IPS DF 6.9 (cell line): Measurements from ENCODE around the gene NOB1.
"Not testable (repeated sequence)": the region's sequence is repeated elsewhere in the genome, so short reads cannot be mapped to it uniquely, and the experiment has no call there.

Experiments used
- DNase-seq: peaks from one replicate; pipeline ENCODE4 v3.0.0-alpha.2; 2013; ENCODE audit warnings: low read depth, low spot score
- H3K27ac ChIP-seq: one replicate; pipeline ENCODE4 v1.5.1; 2013; ENCODE audit warnings: low read length, control low read depth
- H3K27me3 ChIP-seq: 2 replicates; pipeline ENCODE4 v1.6.1; 2013; ENCODE audit warnings: mild to moderate bottlenecking, low read length; ENCODE audit not compliant: control insufficient read depth, insufficient read depth
- H3K36me3 ChIP-seq: 2 replicates; pipeline ENCODE4 v1.6.1; 2013; ENCODE audit warnings: low read length; ENCODE audit not compliant: control insufficient read depth, insufficient read depth
- H3K4me1 ChIP-seq: 2 replicates; pipeline ENCODE4 v1.6.1; 2013; ENCODE audit warnings: low read length; ENCODE audit not compliant: control insufficient read depth, insufficient read depth
- H3K4me3 ChIP-seq: 2 replicates; pipeline ENCODE4 v1.5.1; 2013; ENCODE audit warnings: mild to moderate bottlenecking, low read length
- H3K9me3 ChIP-seq: 2 replicates; pipeline ENCODE4 v1.6.1; 2013; ENCODE audit warnings: low read length, inconsistent platforms; ENCODE audit not compliant: control insufficient read depth, insufficient read depth
- WGBS: extraction: QIAGEN DNeasy Blood & Tissue Kit; methylation state at CpG from one replicate; pipeline ENCODE4 v1.1.7; 2013; ENCODE audit warnings: mixed read lengths, missing lambda C conversion rate; ENCODE audit not compliant: insufficient read length, insufficient coverage; 5-methylcytosine and 5-hydroxymethylcytosine counted together

Gene NOB1

DNA sequence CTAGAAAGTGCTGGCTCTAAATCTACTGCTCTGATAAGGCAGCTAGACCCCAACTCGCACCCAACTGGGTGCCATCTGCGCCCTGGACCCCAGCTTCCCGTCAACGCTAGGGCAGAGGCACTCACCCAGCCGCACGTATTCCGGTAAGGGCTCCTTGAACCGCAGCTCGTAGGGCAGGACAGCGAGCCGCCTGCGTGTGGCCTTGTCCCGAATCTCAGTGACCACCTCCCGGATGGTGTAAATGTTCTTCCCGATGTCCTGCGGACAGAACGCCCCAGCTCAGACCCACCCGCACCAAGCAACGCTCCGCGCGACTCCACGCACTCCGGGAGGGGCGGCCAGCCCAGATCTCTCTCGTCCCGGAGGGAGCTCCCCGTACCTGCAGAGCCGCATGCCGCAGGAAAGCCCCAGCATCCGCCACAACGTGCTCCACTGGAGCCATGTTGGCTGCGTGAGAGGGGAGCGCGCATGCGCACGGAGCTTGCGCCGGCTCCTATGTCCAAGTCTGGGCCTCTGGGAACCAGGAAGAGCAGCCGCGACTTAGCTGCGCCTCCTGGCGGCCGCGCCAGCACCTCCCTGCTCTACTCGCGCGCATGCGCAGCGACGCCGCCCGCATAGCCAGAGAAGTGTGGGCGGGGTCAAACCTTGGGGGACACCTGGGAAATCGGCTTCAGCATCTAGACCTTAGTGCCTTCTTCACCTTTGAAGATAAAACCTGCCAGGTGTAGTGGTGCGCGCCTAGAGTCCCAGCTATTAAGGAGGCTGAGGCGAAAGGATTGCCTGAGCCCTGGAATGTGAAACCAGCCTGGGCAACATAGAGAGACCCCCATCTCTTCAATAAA is at the start of gene NOB1:
Gene NOB1 (minus strand): TSS at position 458 of the 842 bp plus-strand sequence. CDS start 16 bp downstream, at position 442.
- Histone ChIP-seq H3K4me1 (no peaks in the 10 kb centered on the region), H3K9me3 (no peaks in the 10 kb centered on the region), H3K36me3 (0 out of 2 replicates have a peak, but pooled peaks cover 3% of the 10 kb centered on the region), H3K4me3 (peak within 1 kb of the TSS; percentile 87), H3K27ac (no peak within 1 kb of the TSS), H3K27me3 (no peaks in the 10 kb centered on the region)
- peak; percentile 99 for DNase-seq
- no CpG with 5 or more reads among the region's 58 CpGs for WGBS

DNA sequence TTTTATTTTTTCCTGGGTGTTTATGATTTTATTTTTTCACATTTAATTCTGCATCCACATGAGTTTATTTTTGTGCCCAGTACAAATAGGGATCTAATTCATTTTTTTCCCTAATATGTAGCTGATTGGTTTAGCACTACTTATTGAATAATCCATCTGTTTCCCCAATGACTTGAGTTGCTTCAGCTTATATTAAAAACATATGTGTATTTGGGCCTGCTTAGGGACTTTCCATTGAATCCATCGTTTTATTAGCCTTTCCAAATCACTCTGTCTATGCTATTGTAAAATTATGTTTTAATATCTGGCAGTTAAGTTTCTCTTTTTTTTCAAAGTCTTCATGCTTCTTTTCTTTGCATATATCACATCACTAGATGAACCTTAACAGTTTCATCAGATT is 49.6 kb upstream of the NOB1 start:
- Histone ChIP-seq H3K36me3 (peaks cover 2% of the 10 kb centered on the region; the same call in 1 of the 2 replicates), H3K27me3 (no peaks in the 10 kb centered on the region), H3K27ac (no peak overlapping the region), H3K4me3 (no peak overlapping the region), H3K4me1 (no peaks in the 10 kb centered on the region), H3K9me3 (no peaks in the 10 kb centered on the region)
- WGBS, result no CpG with 5 or more reads among the region's 1 CpG
- no peak for DNase-seq

DNA sequence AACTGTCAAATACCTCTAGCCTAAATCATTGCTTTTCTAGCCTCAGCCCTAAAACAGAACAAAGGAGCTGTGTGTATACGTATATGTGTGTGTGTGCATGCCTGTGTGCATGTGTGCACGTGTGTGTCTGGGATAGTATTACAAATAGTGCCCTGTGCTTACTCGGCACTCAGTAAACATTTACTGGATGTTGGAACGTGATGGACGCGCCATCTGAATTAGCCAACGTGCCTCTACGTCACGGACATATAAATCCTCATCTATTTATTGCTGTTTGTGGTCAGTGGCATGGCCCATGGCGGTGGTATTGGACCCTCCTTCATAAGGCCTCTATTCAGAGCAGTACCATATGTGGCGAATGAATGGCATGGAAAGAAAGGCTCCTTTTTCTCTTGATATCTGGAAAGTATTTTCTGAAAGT is 44.9 kb upstream of the NOB1 start:
- Histone ChIP-seq H3K27me3 (no peaks in the 10 kb centered on the region), H3K4me3 (no peak overlapping the region), H3K4me1 (peaks cover 1% of the 10 kb centered on the region; the same call in 1 of the 2 replicates), H3K36me3 (peaks cover 3% of the 10 kb centered on the region; the same call in 1 of the 2 replicates), H3K9me3 (no peaks in the 10 kb centered on the region), H3K27ac (no peak overlapping the region)
- DNase-seq, result no peak
- no CpG with 5 or more reads among the region's 11 CpGs for WGBS

DNA sequence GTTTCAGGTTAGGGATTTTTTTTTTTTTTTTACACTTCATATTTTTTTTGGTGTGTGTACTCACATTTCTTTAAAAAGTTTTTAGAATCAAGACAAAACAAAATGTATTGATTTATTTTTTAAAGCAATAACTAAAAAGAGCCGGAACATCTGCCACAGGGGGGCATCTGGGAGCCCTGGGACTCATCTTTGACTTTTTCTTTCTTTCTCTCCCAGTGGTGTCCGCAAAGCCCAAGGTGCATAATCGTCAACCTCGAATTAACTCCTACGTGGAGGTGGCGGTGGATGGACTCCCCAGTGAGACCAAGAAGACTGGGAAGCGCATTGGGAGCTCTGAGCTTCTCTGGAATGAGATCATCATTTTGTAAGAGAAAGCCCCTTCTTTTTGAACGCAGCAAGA is 43.7 kb upstream of the NOB1 start:
- Histone ChIP-seq H3K36me3 (peaks cover 3% of the 10 kb centered on the region; the same call in 1 of the 2 replicates), H3K27ac (no peak overlapping the region), H3K27me3 (no peaks in the 10 kb centered on the region), H3K4me3 (no peak overlapping the region), H3K4me1 (peaks cover 1% of the 10 kb centered on the region; the same call in 1 of the 2 replicates), H3K9me3 (no peaks in the 10 kb centered on the region)
- no CpG with 5 or more reads among the region's 8 CpGs for WGBS
- no peak for DNase-seq

DNA sequence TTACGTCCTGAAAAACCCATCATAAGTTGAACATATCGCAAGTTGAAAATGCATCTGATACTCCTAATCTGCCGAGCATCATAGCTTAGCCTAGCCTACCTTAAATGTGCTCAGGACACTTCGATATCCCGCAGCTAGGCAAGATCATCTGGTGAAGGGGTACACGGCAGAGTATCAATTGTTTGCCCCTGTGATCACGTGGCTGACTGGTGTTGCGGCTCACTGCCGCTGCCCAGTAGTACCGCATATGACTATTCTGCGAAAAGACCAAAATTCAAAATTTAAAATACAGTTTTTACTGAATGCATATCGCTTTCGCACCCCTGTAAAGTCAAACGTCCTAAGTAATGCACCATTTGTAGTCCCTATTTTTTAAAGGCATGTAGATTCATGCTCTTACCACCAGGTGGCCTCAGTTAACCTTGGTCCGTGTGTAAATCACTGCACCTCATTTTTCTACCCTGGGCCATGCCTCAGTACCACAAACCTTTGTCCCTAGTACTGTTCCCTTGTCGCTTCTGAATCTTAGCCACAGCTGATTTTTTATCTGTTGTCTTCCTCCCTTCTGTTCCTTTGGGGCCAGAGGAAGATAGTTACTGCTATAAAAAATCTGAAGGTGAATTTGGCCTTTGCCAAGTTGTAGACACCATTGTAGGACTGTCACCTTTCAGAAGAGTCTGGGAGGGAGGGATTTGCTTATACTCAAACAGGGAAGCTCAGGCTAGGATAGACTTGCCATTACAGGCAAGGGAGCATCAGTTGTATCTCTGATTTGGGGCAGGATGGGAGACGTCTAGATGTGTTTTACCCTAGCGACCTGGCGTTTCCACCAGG is 41.8 kb upstream of the NOB1 start:
- Histone ChIP-seq H3K36me3 (0 out of 2 replicates have a peak, but pooled peaks cover 3% of the 10 kb centered on the region), H3K27ac (no peak overlapping the region), H3K4me3 (no peak overlapping the region), H3K27me3 (no peaks in the 10 kb centered on the region), H3K4me1 (peaks cover 1% of the 10 kb centered on the region; the same call in 1 of the 2 replicates), H3K9me3 (no peaks in the 10 kb centered on the region)
- WGBS, result no CpG with 5 or more reads among the region's 19 CpGs
- peak; percentile 55 for DNase-seq

DNA sequence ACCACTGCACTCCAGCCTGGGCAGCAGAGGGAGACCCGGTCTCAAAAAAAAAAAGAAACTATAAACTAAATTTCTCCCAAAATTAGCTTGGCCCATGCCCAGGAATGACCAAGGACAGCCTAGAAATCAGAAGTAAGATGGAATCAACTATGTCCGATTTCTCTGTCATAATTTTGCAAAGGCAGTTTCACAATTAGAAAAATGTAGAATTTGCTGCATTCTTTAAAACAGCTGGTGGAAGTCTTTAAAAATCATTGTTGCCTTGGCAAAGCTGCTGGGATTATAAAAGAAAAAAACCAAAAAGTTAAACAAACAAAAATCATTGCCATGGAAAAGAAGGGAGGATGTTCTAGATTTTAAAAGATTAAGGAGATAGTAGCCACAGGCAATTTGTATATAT is 39.8 kb upstream of the NOB1 start:
- Histone ChIP-seq H3K36me3 (0 out of 2 replicates have a peak, but pooled peaks cover 3% of the 10 kb centered on the region), H3K27me3 (no peaks in the 10 kb centered on the region), H3K27ac (no peak overlapping the region), H3K9me3 (no peaks in the 10 kb centered on the region), H3K4me3 (no peak overlapping the region), H3K4me1 (peaks cover 1% of the 10 kb centered on the region; the same call in 1 of the 2 replicates)
- DNase-seq, result no peak
- no CpG with 5 or more reads among the region's 2 CpGs for WGBS

DNA sequence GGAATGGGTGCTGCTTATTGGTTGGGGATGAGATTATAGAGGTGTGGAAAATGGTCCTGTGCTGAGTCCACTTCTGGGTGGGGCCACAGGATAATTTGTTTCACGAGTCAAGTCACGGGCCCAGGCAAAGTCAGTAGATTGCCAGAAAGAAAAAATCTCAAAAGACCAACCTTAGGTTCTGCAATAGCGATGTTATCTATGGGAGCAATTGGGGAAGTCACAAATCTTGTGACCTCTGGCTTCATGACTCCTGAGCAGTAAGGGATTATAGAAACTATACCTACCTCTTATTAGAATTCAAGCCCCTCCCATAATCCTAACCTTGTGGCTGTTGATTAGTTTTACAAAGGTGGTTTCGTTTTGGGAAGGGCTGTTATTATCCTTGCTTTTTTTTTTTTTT is 38.8 kb upstream of the NOB1 start:
- H3K27me3 ChIP-seq, result no peaks in the 10 kb centered on the region
- H3K9me3 ChIP-seq, result no peaks in the 10 kb centered on the region
- H3K27ac ChIP-seq, result no peak overlapping the region
- no CpG with 5 or more reads among the region's 4 CpGs for WGBS
- no peaks in the 10 kb centered on the region for H3K36me3 ChIP-seq
- peaks cover 1% of the 10 kb centered on the region; the same call in 1 of the 2 replicates for H3K4me1 ChIP-seq
- DNase-seq, result no peak
- no peak overlapping the region for H3K4me3 ChIP-seq

DNA sequence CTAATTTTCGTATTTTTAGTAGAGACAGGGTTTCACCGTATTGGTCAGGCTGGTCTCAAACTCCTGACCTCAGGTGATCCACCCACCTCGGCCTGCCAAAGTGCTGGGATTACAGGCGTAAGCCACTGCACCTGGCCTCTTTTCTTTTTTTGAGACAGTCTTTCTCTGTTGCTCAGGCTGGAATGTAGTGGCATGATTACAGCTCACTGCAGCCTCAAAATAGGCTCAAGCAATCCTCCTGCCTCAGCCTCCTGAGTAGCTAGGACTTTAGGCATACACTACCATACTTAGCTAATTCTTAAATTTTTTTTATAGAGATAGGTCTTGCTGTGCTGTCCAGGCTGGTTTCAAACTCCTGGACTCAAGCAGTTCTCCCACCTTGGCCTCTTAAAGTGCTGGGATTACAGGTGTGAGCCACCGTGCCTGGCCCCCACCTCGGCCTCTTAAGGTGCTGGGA is 36.7 kb upstream of the NOB1 start:
- not testable (repeated sequence) for H3K36me3 ChIP-seq, H3K4me3 ChIP-seq, H3K9me3 ChIP-seq, H3K4me1 ChIP-seq, H3K27me3 ChIP-seq, H3K27ac ChIP-seq, DNase-seq
- WGBS, result no CpG with 5 or more reads among the region's 6 CpGs

DNA sequence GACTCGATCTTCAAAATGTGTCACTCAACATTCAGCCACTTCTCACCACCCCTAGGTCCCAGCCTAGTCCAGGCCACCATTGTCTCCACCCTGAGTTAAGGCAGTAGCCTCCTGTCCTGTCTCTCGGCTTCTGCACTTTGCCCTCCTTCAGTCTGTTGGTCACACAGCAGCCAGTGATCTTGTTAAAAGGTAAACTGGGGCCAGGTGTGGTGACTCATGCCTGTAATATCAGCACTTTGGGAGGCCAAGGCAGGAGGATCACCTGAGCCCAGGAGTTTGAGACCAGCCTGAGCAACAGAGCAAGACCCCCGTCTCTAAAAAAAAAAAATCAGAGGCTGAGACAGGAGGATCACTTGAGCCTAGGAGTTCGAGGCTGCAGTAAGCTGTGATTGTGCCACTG is 33.2 kb upstream of the NOB1 start:
- Histone ChIP-seq H3K36me3 (0 out of 2 replicates have a peak, but pooled peaks cover 3% of the 10 kb centered on the region), H3K27ac (no peak overlapping the region), H3K9me3 (no peaks in the 10 kb centered on the region), H3K27me3 (no peaks in the 10 kb centered on the region), H3K4me1 (no peaks in the 10 kb centered on the region), H3K4me3 (no peak overlapping the region)
- DNase-seq, result no peak
- no CpG with 5 or more reads among the region's 4 CpGs for WGBS

DNA sequence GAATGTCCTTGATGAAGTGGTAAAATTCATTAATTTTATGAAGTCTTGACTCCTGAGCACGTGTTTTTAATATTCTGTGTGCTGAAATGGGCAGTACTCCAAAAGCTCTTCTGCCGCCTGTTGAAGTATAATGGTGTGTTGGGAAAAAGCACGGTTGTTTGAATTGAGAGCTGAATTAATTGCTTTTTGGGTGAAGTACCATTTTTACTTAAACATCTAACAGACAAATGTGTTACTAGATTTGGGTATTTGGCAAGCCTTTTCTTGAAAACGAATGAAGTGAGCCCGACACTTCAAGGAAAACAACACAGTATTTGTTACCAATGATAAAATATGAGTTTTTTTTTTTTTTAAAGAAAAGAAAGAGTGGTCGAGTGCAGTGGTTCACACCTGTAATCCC is 29.9 kb upstream of the NOB1 start:
- no CpG with 5 or more reads among the region's 6 CpGs for WGBS
- H3K36me3 ChIP-seq, result 0 out of 2 replicates have a peak, but pooled peaks cover 3% of the 10 kb centered on the region
- no peak overlapping the region for H3K27ac ChIP-seq
- H3K4me3 ChIP-seq, result no peak overlapping the region
- H3K9me3 ChIP-seq, result no peaks in the 10 kb centered on the region
- no peaks in the 10 kb centered on the region for H3K4me1 ChIP-seq
- no peaks in the 10 kb centered on the region for H3K27me3 ChIP-seq
- no peak for DNase-seq
